ENCODE data around the gene YIPF2.
"Not testable (repeated sequence)": the region's sequence is repeated elsewhere in the genome, so short reads cannot be mapped to it uniquely, and the experiment has no call there.

The YIPF2 gene

GRCh38 chr19:10928563-10929401 lies at the start of gene YIPF2, which contains the start of gene TIMM29:
YIPF2 (minus strand) TSS chr19:10928639; CDS start chr19:10928410, 229 bp downstream.
TIMM29 (plus strand) TSS chr19:10928811; CDS start chr19:10928823, 12 bp downstream.
- DNase-seq = peak; percentile 78 to 85 (median 82)

- no peak for DNase-seq
Measured at GRCh38 chr19:10977742-10978092, 49.3 kb upstream of the YIPF2 start.

- no peak for DNase-seq
Measured at GRCh38 chr19:10976131-10976892, 47.9 kb upstream of the YIPF2 start.

- DNase-seq = no peak
Measured at GRCh38 chr19:10975374-10976130, 47.1 kb upstream of the YIPF2 start.

DNA sequence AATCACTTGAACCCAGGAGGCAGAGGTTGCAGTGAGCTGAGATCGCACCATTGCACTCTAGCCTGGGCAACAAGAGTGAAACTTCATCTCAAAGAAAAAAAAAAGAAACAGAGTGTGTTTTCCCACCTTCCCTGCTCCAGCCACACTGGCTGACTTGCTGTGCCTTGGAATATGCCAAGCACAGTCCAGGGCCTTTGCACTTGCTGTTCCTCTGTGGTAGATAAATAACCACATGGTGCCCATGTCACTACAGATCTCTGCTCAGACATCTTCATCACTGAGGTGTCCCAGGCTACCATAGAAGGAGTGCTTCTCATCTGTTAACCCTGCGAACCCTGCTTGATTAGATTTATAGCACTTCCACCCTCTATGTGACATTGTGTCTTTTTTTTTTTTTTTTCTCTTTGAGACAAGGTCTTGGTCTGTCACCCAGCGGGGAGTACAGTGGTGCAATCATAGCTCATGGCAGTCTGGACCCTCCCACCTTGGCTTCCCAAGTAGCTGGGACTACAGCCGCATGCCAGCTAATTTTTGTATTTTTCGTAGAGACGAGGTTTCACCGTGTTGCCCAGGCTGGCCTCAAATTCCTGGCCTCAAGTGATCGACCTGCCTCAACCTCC lies 42.8 kb upstream of the YIPF2 start:
- DNase-seq = no peak

DNA sequence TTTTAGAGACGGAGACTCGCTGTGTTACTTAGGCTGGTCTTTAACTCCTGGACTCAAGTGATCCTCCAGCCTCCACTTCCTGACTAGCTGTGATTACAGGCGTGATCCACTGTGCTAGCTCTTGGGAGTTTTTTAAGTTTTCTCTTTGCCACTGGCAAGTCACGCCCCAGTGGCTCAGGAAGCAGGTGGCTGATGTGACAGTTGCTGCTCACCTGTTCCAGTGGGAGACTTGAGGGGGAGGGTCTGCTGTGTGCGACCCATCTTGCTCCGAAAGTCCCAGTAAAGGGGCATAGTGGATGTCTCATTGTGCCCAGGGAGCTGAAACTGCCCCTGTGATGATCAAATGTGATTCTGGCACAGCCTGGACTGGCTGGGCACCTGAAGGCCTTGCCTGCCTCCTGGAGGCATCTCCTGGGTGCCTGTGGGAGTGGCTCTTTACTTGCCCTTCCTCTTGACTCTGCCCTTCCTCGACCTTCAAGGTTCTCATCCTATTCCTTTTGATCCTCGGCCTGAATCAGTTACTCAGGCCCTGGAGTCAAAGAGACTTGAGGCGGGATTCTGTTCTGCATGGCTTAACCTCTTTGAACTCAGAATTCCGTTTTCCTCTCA lies 40.2 kb upstream of the YIPF2 start:
- DNase-seq = no peak

DNA sequence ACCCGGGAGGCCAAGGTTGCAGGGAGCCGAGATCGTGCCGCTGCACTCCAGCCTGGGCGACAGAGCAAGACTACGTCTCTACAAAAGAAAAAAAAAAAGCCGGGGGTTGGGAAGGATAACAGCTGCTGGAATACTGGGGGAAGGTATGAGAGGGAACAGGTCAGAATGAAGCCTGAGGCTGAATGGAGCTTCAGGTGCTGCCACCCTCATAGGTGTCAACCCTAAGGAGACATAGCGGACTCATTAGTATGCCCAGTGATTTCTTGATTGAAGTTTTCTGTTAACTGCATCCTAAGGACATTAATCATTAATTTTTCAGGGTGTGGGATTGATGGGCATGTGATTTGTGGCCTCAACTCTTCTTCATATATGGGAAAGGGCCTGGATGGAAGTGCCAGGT lies 38.4 kb upstream of the YIPF2 start:
- DNase-seq = no peak

DNA sequence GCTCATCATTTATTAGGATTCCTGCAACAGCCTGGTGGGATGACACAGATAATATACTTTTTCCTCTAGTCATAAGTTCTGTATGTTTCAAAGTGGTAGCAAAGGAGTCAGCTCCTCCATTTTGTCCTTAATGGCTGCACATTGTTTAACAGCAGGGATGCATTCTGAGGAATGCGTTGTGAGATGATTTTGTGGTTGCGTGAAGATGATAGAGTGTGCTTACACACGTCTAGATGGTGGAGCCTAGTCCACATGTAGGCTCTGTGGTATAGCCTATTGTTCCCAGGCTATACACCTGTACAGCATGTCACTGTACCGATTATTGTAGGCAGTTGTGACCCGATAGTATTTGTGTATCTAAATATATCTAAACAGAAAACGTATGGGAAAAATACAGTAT lies 37.0 kb upstream of the YIPF2 start:
- DNase-seq = no peak

- no peak for DNase-seq
Measured at GRCh38 chr19:10964903-10965302, 36.5 kb upstream of the YIPF2 start.

- DNase-seq = no peak
Measured at GRCh38 chr19:10963865-10964264, 35.4 kb upstream of the YIPF2 start.

GRCh38 chr19:10962863-10963262 lies 34.4 kb upstream of the YIPF2 start:
- DNase-seq = no peak

GRCh38 chr19:10961073-10961860 lies 32.8 kb upstream of the YIPF2 start:
- DNase-seq = no peak

DNA sequence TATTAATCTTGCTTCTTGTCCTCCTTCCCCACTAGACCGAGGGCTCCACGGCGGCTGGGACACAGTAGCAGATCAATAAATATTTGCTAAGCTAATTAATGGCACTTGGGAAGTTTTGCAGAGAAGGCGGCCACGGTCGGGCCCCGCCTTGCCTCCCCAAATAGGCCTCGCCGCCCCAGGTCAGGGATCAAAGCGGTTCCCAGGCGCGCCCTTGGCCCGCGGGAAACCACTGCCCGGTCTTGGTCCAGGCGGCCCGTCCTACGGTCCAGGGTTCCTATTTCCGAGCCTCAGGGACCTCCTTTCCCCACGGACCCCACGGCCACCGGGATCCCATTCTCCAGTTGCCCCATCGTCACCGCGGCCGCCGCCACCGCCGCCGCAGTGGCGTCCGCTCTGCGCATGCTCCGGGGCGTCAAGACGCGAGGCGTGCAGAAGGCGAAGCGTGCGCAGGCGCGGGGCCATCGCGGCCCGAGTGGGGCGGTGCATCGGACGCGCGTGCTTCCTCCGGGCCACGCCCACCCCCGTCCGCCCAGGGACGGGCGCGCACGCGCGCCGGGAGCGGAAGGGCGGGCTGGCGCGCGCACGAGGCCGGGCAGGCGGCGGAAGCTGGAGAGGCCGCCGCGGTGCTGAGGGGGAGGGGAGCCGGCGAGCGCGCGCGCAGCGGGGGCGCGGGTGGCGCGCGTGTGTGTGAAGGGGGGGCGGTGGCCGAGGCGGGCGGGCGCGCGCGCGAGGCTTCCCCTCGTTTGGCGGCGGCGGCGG lies 32.1 kb upstream of the YIPF2 start, which contains the start of gene SMARCA4:
Gene SMARCA4, plus strand, starts transcription at position 717 of the 759 bp plus-strand sequence. CDS start 23,122 bp downstream, outside the sequence.
- peak; percentile 86 to 99 (median 96) for DNase-seq

- not testable (repeated sequence) for DNase-seq
Measured at GRCh38 chr19:10959277-10959968, 31.0 kb upstream of the YIPF2 start.

DNA sequence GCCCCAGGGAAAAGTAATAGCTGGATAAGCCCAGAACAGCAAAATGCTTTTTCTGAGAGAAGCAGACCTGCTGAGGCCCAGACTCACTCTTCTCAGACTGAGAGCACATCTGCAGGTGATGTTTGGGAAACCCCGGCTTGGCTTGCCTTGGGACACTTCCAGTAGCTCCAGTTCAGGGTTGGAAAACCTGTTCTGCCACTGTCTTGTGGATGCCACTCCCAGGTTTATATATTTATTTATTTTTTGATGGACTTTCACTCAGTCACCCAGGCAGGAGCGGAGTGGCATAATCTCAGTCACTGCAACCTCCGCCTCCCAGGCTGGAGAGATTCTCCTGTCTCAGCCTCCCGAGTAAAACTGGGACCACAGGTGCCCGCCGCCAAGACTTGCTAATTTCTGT lies 24.4 kb upstream of the YIPF2 start:
- DNase-seq = no peak

DNA sequence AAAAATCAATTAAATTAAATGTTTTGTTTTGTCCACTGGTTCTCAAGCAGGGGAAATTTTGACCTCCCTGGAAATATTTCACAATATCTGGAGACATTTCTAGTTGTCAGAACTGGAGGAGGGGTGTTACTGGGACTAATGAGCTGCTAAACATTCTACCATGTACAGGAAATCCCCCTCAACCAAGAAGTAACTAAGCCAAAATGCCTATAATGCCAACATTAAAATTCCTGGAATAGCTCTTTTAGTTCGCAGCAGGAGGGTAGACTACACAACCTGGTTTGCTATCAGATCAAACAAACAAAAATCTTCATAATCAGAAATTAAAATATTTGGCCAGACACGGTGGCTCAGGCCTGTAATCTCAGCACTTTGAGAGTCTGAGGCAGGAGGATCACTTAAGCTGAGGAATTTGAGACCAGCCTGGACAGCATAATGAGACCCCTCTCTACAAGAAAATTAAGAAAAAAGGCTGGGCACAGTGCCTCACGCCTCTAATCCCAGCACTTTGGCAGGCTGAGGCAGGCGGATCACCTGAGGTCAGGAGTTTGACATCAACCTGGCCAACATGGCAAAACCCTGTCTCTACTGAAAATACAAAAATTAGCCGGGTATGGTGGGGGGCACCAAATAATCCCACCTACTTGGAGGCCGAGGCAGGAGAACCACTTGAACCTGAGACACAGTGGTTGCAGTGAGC lies 18.7 kb upstream of the YIPF2 start:
- no peak for DNase-seq

GRCh38 chr19:10945264-10945663 lies 16.8 kb upstream of the YIPF2 start:
- no peak for DNase-seq

- DNase-seq = not testable (repeated sequence)
Measured at GRCh38 chr19:10943412-10943811, 15.0 kb upstream of the YIPF2 start.

- not testable (repeated sequence) for DNase-seq
Measured at GRCh38 chr19:10941649-10942048, 13.2 kb upstream of the YIPF2 start.
